T47D (cell line): ENCODE results near the gene TRIM32.

ENCODE experiments used
- DNase-seq, 2 experiments: peaks; one replicate each; pipeline versions ENCODE4 v3.0.0 to v3.0.0-alpha.2; 2011 to 2012; ENCODE audit warnings: low read depth in 1 of 2, low spot score in 1 of 2
- JUND ChIP-seq: IDR thresholded peaks from 2 replicates; pipeline ENCODE4 v1.6.1; 2012; ENCODE audit warnings: low read depth
- in situ Hi-C: cut with HindIII; loops from 2 replicates; pipeline ENCODE4 v1.10.0; 2016; ENCODE audit warnings: low sequenced_read_pairs, low pct_unique_long_range_greater_than_20kb

The TRIM32 gene

DNA sequence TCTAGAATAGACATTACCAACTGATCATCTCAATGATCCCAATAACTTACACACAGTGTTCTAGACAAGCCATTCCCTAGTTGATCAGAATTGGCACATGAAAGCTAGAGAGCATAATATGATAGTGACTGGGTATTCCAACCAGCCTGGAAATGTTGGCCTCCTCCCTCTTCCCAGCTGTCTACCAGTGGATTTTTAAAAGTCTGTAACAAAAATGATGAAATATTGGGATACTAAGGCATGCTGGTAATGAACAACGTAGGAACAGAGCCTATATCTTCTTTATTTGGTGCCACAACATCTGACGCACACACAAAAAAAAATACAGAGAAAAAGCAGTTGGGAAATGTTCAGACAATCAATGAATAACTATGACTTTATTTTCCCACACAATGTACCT lies 34.8 kb downstream of the TRIM32 start:
- in situ Hi-C loops = no loop called here
- no peak for DNase-seq
- no peak for TF ChIP-seq JUND

DNA sequence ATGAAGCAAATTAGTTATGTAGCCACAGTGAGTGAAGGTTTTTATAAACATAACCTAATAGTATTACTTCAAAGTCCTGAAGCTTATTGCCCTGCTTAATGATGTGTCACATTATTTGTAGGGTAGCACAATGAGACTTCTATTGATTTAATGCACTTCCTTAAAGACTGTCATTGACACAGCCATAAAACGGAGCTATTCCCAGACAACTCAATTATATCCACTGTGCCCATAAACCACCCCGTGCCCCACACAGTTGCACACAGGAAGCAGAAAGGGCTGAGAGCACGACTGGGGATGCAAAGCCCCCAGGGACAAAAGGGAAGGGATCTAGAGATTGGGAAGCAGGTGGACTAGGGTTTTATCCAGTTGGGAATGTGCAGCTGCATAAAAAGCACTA lies 37.0 kb downstream of the TRIM32 start:
- in situ Hi-C loops = no loop called here

DNA sequence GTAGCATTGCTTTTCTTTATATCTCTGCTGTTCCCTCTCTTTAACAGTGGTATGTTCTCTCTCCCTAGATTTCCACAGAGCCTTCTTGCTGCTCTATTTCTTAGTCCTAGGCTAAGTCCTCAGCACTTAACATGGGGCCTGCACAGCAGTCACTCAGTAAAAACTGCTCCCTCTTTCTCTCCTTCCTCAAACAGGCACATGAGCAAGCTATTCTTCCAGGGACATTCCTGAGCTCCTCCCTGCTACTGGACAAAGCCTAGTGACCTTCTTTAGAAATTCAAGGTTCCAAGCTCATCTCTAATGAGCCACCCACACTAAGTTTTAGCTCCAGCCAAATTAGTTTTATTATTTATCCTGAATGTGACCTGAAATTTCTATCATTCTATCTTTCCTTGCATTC lies 39.5 kb downstream of the TRIM32 start:
- no peak for TF ChIP-seq JUND
- DNase-seq = no peak
- in situ Hi-C loops = no loop called here

More for the DNA sequence above, 37.0 kb downstream of the TRIM32 start:
- TF ChIP-seq JUND = no peak
- no peak for DNase-seq

DNA sequence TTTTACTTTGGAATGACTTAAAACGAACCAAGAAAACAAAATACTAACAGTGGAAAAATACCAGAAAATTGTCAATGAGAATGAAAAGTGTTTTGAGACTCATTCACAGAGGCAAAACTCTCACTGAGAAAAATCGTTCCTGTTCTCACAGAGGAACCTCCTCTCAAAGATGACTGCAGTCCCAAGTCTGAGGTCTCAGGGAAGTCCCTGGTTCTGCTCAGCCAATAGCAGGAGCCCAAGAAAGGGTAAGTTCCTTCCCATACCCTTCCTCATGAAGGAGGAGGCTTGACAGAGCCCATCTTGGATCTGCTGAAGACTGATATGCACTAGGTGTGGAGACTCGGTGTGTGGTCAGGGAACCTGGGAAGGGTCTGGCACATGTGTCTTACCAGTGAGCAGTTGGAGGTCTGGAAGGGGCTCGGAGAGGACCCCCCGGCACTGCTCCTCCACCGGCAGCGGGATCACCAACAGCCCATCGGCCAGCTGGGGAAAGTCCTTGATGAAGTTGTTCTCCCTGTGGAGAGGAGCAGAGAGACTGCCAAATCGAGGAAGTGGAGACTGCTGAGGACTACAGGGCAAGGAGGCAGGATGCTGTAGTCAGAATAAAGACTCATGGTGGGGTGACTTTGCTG lies 46.0 kb downstream of the TRIM32 start:
- no peak for DNase-seq
- TF ChIP-seq JUND = no peak
- in situ Hi-C loops = no loop called here

DNA sequence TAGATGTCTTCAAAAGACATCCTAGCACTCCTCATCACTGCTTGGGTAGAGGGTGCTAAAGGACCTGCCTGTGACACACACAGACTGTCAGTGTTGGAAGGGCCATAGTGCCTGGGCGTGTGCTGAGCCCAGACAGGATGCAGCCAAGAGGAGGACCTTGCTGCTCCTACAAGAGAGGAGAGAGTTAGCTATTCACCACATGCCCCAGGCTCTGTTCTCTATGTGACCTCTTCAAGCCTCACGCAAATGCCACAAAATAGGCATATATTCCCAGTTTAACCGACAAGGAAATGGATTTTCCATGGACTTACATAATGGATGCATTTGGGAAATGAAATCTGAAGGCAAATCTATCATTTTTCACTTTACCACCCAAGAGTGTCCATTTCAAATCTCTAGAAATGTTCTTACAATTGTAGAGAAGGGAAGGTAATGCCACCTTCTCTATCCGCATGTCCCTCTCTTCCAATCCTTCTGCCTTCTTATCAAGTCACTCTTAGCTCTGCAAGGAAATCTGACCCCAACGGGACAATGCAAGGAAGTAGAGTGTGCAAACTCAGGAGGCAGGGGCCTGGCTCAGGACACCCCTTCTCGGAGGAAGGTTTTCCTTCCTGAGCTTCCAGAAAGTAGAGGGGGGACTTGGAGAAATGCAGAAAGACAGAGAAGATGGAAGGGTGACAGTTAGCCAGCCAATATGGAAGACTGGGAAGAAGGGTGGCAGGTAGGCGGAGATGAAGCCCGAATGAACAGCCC lies 49.5 kb downstream of the TRIM32 start:
- no peak for TF ChIP-seq JUND
- peak in 1 of 2 experiments; percentile 23 for DNase-seq
- in situ Hi-C loops = no loop called here

DNA sequence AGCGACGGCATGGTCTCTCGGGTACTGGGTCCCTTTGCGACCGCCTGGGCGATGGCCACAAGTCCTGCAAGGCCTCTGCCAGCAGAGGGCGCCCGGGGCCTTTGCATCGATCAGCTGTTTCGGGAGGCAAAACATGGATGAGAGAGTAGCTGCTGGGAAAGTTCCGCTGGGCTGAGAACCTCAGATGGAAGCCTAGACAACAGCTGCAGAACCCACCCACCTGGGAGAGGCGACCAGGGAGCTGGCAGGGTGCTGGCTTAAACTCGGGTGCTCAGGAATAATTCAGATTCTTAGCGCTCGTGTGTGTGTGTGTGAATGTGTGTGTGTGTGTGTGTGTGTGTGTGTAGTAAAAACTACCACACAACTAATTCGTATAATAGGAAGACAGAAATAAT lies 50.0 kb downstream of the TRIM32 start:
- TF ChIP-seq JUND = no peak
- DNase-seq = peak; percentile 92
- in situ Hi-C loops = no loop called here

DNA sequence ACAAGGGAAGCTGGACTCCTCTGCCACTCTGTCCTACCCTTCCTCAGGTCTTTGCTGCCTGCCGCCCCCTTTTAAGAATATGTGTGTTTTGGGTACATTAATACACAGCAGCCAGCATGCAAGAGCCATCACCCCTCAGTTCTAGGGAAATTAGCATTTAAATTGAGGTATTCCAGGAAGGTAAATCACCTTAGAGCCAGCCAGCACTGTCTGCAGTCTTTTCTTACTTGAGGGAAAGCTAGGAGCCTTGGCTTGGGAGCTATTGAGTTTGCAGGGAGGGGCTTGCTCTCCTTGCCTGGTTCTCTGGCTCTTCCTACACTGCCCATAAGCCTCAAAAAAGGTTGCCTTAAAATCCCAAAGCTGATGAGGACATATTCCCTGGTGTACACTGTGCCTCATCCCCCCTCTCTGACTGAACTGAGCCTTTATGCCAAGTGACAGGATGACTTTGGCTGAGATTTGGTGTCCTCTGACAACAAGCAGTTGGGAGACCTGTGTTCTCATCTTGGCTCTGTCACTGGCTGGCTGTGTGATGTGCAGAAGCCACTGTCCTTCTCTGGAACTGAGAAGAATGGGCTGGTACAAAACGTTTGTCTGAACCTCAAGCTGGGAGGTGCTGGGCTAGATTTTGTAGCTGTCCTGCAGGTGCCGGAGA lies 54.1 kb downstream of the TRIM32 start:
- TF ChIP-seq JUND = no peak
- no peak for DNase-seq
- in situ Hi-C loops = no loop called here

DNA sequence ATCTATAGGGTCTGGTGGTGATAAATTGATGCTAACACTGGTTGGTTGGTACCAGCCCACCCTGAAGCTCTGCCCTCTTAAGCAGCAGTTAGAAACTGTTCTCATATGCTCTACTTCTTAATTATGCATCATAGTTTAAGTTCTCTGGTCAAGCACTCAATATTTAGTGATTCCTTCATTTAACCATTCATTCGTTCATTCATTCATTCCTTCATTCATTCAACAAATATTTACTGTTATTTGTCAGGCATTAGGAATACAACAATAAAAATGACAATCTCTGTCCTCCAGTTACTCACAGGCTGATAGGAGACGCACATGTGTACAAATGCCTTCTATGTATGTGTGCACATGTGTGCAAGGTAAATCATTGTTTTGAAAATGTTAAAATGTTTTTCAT lies 54.6 kb downstream of the TRIM32 start:
- DNase-seq = no peak
- no peak for TF ChIP-seq JUND
- in situ Hi-C loops = no loop called here

DNA sequence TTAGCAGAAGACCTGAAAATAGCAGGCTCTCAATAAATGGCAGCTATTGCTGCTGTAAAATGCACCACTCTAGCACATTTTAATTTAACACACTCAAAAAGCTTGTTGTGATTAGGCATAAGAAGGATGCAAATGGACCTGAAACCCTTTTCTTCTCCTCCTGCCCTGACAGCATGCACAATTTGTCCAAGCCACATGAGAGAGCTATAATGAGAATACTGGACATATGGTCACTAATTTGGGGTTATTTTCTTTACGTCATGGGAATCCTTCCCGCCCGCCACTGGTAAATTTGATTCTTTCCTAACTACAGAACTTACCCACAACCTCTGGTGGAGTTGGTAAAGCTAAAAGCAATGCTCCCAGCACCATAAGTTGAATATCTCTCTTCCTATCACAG lies 62.1 kb downstream of the TRIM32 start:
- no peak for DNase-seq
- TF ChIP-seq JUND = no peak
- in situ Hi-C loops = no loop called here

DNA sequence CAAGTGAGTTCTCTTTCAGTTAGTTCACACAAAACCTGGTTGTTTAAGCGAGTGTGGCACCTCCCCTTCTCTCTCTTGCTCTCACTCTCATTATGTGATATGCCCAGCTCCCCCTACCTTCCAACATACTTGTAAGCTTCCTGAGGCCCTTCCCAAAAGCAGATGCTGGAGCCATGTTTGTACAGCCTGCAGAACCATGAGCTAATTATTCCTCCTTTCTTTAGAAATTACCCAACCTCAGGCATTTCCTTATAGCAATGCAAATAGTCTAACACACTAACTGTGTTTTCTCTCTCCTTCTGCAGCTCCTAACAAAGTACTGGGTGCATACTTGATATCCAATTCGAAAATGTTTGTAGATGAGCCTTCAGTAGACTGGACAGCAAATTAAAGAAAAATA lies 62.7 kb downstream of the TRIM32 start:
- no peak for TF ChIP-seq JUND
- in situ Hi-C loops = no loop called here
- DNase-seq = peak in 1 of 2 experiments; percentile 7

DNA sequence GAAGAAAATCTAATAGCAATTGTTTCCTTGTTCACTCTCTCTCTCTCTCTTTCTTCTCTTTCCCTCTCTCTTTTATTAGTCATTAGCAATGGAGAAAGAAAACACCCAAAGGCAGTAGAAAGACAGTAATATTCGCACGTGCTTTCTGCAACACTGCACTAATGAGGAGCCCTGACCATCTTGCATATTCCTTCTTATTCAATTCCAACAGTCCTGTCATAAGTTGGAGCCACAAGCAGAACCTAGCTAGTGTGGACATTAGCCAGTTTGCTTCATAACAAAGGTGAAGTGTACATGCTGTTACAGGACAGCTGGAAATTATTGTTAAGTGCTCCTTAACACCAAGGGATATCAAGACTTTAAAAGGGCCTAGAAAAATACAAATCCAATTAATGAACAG lies 63.4 kb downstream of the TRIM32 start:
- in situ Hi-C loops = no loop called here
- no peak for TF ChIP-seq JUND
- DNase-seq = no peak
